GM21360 (cell line): Measurements from ENCODE around the gene ADAMTS7.
"Not testable (repeated sequence)": the region's sequence is repeated elsewhere in the genome, so short reads cannot be mapped to it uniquely, and the experiment has no call there.

Experiments used
- ATAC-seq: cut with Tn5 transposase; IDR thresholded peaks from one replicate; pipeline ENCODE4 v1.9.1; 2021; ENCODE audit warnings: mild to moderate bottlenecking, moderate library complexity; ENCODE audit not compliant: unreplicated experiment

Gene ADAMTS7

GRCh38 chr15:78753751-78754535 lies 57.3 kb downstream of the ADAMTS7 start:
- not testable (repeated sequence) for ATAC-seq

DNA sequence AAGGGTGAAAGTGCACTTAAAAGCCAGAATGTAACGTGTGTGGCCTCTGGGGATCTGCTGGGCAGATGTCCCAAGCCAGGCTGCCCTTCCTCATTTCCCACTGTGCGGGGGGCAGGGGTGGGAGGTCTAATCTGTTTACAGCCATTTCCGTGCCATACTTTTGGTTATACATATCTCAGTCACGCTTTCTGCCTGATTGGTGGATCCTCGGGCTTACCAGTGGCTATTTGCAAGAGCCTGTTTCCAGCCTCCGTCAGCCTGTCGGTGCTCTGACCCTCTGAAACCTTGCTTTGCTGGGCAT lies 58.0 kb downstream of the ADAMTS7 start:
- ATAC-seq: not testable (repeated sequence)

GRCh38 chr15:78752492-78753358 lies 58.5 kb downstream of the ADAMTS7 start:
- ATAC-seq: no peak

DNA sequence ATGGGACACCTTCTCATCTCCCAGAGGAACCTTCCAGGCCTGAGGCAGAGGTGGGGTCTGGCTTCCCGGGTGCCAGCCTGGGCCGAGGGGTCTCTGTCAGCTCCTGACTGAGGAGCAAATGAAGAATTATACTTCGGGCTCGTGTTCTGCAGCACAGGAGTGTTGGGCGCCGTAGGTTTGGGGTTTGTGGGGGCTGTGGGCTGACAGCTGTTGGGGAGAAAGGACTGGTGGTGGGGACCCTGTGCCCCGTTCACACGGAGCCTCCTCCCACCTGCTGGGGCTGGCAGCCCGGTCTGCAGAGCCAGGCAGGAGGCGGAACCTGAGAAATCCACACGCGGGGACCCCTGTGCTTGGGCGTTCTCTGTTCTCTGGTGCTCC lies 59.7 kb downstream of the ADAMTS7 start:
- no peak for ATAC-seq

GRCh38 chr15:78750974-78751601 lies 60.2 kb downstream of the ADAMTS7 start:
- ATAC-seq: peak; percentile 84

GRCh38 chr15:78750566-78750965 lies 60.7 kb downstream of the ADAMTS7 start:
- no peak for ATAC-seq

DNA sequence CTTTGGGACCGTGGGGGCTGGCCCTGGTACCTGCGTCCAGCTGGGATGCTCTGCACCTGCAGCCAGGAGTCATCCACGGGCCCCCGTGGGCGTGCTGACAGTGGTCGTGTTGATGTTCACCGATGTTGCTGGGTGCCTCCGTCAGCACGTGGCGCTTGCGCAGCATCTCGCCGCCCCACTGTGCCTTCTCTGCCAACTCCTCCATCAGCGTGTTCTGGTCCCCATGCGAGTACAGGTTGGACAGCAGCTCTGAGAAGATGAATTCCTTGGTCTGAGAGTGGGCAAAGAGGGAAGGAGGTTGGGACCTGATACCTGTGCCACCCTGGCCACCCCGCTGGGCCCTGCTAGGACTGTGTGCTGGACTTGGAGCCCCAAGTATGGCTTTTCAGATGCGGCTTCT lies 61.4 kb downstream of the ADAMTS7 start:
- ATAC-seq: no peak

DNA sequence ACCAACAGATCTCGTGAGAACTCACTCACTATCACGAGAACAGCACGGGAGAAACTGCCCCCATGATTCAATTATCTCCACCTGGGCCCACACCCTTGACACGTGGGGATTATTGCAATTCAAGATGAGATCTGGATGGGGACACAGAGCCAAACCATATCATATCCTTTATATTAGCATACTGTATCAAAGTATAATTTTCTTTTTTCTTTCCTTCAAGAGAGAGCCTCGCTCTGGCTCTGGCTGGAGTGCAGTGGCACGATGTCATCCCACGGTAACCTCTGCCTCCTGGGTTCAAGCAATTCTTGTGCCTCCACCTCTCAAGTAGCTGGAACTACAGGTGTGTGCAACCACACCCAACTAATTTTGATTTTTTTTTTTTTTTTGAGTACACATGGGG lies 63.4 kb downstream of the ADAMTS7 start:
- ATAC-seq: not testable (repeated sequence)

DNA sequence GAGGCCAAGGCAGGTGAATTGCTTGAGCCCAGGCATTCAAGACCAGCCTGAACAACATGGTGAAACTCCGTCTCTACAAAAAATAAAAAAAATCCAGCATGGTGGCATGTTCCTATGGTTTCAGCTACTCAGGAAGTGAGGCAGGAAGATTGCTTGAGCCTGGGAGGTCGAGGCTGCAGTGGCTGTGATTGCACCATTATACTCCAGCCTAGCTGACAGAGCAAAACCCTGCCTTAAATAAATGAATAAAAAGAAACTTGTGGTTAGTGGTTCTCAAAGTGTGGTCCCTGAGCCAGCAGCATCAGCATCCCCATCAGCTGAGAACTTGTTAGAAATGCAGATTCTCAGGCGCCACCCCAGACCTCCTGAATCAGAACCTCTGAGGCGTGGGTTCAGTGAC lies 69.6 kb downstream of the ADAMTS7 start:
- ATAC-seq: not testable (repeated sequence)

DNA sequence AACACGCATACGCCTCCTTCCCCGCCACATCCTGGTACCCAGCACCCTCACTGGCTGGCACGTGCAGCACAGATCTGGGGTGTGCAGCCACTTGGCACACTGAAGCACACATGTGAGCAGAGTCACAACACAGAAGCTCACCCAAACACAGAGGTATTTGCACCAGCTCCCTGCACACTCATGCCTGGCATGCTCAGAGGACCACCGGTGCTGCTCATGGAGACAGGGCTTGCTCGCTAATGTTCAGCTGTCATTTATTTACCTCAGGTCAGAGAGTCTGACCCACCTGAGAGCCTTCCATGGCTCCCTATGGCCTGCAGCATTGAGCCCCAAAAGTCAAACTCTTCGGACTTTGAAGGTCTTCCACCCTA lies 70.4 kb downstream of the ADAMTS7 start:
- ATAC-seq: no peak

DNA sequence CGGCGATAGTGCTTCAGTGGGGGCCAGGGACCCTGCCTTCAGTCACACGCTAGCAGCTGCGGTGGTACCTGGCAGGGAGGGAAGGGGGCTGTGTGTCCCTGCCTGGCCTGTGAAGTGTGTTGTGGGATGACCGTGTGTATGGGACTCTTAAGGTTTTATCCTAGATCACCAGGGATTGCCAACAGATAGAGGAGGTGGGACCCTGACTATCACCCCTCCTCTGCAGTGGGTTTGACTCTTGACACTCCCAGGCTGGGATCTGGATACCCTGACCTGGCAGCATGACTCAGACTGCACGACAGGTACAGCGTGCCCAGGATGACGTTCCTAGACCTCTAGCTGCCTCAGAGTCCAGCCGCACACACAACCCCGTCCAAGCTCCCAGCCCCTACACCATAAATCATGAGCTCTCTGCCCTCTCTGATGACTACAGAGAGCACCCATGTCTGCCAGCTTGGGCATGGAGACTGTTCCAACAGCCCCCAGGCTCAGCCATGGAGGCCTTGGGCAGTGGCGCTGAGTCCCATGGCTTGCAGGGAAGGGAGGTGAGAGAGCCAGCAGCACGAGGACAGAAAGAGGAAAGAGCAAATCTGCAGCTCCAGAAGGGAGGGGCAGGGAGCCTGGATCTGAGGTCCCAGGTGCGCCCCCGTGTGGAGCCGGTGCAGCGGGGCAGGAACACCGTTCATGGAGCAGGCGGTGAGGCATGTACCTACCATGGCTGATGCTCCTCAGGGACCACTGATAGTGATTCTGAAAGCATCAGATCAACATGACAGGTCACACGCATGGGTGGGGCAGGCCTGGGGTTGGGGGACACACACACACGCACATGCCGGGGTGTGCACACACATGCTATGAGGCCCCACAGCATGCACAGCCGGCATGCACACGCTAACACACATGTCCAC lies 71.0 kb downstream of the ADAMTS7 start:
- no peak for ATAC-seq

DNA sequence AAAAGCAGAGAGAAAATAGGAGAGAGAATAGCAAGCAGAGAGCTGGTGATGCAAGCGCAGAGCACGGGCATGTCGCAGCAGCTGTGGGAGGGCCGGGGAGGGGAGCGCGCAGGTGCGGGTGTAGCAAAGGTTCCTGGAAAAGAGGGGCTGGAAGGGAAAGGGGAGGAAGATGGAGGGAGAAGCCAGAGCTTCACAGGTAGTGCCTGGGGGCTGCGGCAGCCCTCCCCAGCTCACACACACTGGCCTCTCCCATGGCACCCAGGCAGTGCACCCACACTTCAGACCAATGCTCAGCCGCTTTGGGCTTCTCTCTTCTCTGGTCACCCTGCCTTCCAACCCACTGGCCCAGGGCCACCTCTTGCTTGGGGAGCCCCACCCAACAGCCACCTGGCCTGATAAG lies 72.1 kb downstream of the ADAMTS7 start:
- no peak for ATAC-seq

GRCh38 chr15:78737931-78738558 lies 73.2 kb downstream of the ADAMTS7 start:
- ATAC-seq: not testable (repeated sequence)

- ATAC-seq: no peak
Measured at GRCh38 chr15:78737187-78737820, 74.0 kb downstream of the ADAMTS7 start.

DNA sequence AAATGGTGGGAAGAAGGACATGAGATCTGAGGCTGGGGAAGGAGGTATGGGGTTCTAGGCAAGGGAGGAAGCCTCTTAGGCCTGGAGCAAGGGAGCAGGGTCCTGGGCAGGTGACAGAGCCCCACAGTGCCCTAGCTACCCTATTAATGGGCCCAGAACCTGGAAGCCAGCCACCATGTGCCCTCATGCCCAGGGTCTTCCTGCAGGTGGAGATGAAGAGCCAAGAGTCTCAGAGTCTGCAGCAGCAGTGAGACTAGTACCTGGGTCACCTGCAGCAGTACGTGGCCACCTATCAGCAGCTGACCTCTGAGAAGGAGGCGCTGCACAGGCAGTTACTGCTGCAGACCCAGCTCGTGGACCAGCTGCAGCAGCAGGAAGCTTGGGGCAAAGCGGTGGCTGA lies 75.0 kb downstream of the ADAMTS7 start:
- ATAC-seq: not testable (repeated sequence)

DNA sequence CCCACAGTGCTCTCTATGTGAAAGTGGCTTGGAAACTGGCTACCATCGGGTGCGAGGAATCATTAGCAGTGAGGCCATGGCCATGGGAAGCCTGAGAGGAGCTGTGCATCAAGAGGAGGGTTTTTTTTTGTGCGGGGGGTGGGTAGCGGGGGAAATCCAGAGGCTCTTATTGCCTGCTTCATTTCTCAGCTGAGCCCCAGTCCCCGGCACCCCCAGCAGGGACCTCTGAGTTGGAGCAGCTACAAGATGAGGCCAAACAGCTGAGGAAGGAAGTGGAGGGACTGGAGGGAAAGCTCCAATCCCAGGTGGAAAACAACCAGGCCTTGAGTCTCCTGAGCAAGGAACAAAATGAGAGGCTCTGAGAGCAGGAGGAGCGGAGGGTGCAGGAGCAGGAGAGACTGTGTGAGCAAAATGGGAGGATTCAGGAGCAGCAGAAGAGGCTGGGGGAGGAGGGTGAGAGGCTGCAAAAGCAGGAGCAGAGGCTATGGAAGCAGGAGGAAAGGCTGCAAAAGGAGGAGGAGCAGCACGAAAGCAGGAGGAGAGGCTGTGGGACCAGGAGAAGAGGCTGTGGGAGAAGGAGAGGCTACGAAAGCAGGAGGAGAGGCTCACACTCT lies 76.7 kb downstream of the ADAMTS7 start:
- ATAC-seq: no peak

- ATAC-seq: no peak
Measured at GRCh38 chr15:78732634-78733033, 78.6 kb downstream of the ADAMTS7 start.

- no peak for ATAC-seq
Measured at GRCh38 chr15:78730955-78731354, 80.3 kb downstream of the ADAMTS7 start.

DNA sequence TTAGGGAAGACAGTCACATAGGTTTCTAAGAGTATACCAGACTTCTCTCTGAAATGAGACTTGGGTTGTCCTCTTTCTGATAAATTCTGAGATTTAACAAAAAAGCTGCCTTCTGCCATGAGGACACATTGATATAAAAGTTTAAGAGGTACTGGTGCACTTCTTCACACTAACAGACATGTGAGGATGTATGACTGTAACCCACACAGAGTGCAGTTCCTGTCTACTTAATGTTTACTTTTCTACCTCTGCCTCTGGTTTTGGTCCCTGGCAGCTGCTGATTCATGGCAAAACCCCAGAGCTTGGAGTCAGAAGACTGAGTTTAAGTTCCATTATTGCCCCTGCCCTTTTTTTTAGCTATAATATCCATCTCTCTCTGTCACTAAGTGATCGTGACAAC lies 82.8 kb downstream of the ADAMTS7 start:
- not testable (repeated sequence) for ATAC-seq
